T-cell (primary cell): ENCODE measurements around the gene ZACN. TPM values are rescaled to one million over a fixed set of nuclear protein-coding genes. Genes with fewer than 3 reads are reported as not detected.

Experiments
- ATAC-seq, 4 experiments: fragments of 200-7000 bp in 3 of 4; fragments of 150-1000 bp in 1 of 4; cut with Tn5 transposase; replicated peaks in 1 of 4; 1 replicate in 3 of 4; 2 replicates in 1 of 4; pipeline ENCODE4 v1.10.0; 2021; ENCODE audit warnings: moderate library complexity in 3 of 4, mild to moderate bottlenecking in 2 of 4, moderate number of reproducible peaks in 1 of 4
- CTCF ChIA-PET, 2 donors: fragments of 300-600 bp; sonication (Branson Sonifier 250); formaldehyde crosslinking; loops; one replicate each; lab custom pipeline; 2022; ENCODE audit warnings: antibody characterized with exemption in 2 of 2; lab: Charles Lee
- POLR2A ChIA-PET, 2 donors: fragments of 300-600 bp; sonication (Branson Sonifier 250); formaldehyde crosslinking; loops; one replicate each; lab custom pipeline; 2022; ENCODE audit warnings: antibody characterized with exemption in 2 of 2; lab: Charles Lee
- DNase-seq, 35 experiments: peaks; one replicate each; pipeline versions ENCODE4 v3.0.0 to v3.0.0-alpha.2; 2013 to 2023
- H3K27ac ChIP-seq: one replicate; pipeline ENCODE4 v1.5.1; 2013; ENCODE audit warnings: low read length
- H3K27me3 ChIP-seq, 2 experiments: replicated peaks in 1 of 2; 1 replicate in 1 of 2; 2 replicates in 1 of 2; pipeline versions ENCODE4 v1.6.1 to v1.7.0; 2013; ENCODE audit warnings: low read length in 1 of 2, mixed read lengths in 1 of 2; ENCODE audit not compliant: control insufficient read depth in 2 of 2, insufficient read depth in 2 of 2; ENCODE audit errors: extremely low read depth in 1 of 2
- H3K36me3 ChIP-seq, 2 donors: 1 replicate in 1 of 2; 2 replicates in 1 of 2; pipeline versions ENCODE4 v1.6.1 to v1.7.0; 2013; ENCODE audit warnings: low read length in 1 of 2; ENCODE audit not compliant: control insufficient read depth in 2 of 2, insufficient read depth in 1 of 2; ENCODE audit errors: extremely low read depth in 1 of 2
- H3K4me1 ChIP-seq, 2 experiments: 1 replicate in 1 of 2; 2 replicates in 1 of 2; pipeline versions ENCODE4 v1.6.1 to v1.7.0; 2013; ENCODE audit warnings: low read length in 2 of 2, mixed read lengths in 1 of 2; ENCODE audit not compliant: insufficient read depth in 2 of 2, control insufficient read depth in 1 of 2; ENCODE audit errors: extremely low read depth in 1 of 2
- H3K4me3 ChIP-seq, 2 donors: 1 replicate in 1 of 2; 2 replicates in 1 of 2; pipeline versions ENCODE4 v1.5.1 to v1.7.0; 2013; ENCODE audit warnings: mild to moderate bottlenecking in 2 of 2, low read length in 1 of 2, moderate library complexity in 1 of 2; ENCODE audit not compliant: control insufficient read depth in 1 of 2; ENCODE audit errors: extremely low read depth in 1 of 2
- H3K9me3 ChIP-seq: 2 replicates; pipeline ENCODE4 v1.7.0; 2013
- H3K27ac Mint-ChIP-seq, 2 donors: one replicate each; pipeline ENCODE4 v1.8.0; 2020 to 2021; ENCODE audit warnings: mild to moderate bottlenecking in 2 of 2, mixed read lengths in 2 of 2
- H3K27me3 Mint-ChIP-seq, 2 donors: one replicate each; pipeline ENCODE4 v1.8.0; 2021 to 2022; ENCODE audit warnings: mixed read lengths in 2 of 2
- H3K36me3 Mint-ChIP-seq: one replicate; pipeline ENCODE4 v1.8.0; 2021; ENCODE audit warnings: mixed read lengths
- H3K4me1 Mint-ChIP-seq, 3 donors: one replicate each; pipeline ENCODE4 v1.8.0; 2020 to 2022; ENCODE audit warnings: mixed read lengths in 3 of 3, mild to moderate bottlenecking in 1 of 3
- H3K4me3 Mint-ChIP-seq, 3 donors: one replicate each; pipeline ENCODE4 v1.8.0; 2020 to 2022; ENCODE audit warnings: mild to moderate bottlenecking in 3 of 3, mixed read lengths in 3 of 3, moderate library complexity in 3 of 3
- H3K9me3 Mint-ChIP-seq, 3 donors: one replicate each; pipeline ENCODE4 v1.8.0; 2020 to 2022; ENCODE audit warnings: mixed read lengths in 3 of 3
- WGBS: methylation state at CpG from one replicate; pipeline ENCODE4 v1.1.5; 2013; ENCODE audit warnings: missing lambda C conversion rate; ENCODE audit not compliant: insufficient coverage; 5-methylcytosine and 5-hydroxymethylcytosine counted together
- total RNA-seq, 35 experiments: library from RNA in 6 of 35; stranded (reverse) in 6 of 35; fragments of 120-200 nt in 1 of 35; gene quantifications; one replicate each; pipeline versions ENCODE4 v1.2.1 to v1.2.4 and lab custom pipeline; 2013 to 2026

Gene ZACN
- total RNA-seq, 5 donors from 2014 or later (not counting 1 experiment from before 2014, with no cell fraction given) = 0.20 to 1.6 (median 0.31) TPM; not detected in 1

DNA sequence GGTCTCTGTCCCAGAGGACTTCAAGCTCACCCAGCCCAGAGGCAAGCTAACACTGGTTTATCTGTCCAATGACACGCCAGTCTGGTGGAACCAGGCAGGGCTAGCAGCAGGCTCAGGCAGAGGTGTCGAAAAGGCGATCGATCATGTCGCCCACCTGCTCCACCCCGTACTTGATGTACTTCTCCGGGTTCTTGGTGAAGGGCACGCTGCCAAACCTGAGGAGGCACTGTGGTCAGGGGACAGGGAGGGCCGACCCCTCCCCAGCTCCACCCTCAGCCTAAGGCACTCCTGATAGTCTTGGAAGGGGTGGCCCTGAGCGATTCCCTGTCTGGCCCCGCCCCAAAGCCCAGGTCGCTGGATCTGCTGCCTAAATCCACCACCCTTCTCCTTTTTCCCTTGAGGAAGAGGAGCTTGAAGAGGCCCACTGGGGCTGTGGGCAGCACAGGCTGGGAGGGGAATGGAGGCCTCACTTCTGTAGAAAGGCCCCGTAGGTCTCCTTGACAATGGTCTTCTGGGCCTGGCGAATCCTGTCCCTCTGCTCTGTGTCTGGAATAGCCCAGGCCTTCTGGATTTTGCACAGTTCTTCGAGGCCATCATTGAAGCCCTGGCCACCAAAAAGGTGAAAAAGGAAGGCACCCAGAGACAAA is 4.7 kb downstream of the ZACN start:
- no peak for DNase-seq
- Histone ChIP-seq H3K4me3 (no peak overlapping the region), H3K27ac (no peak overlapping the region), H3K4me1 (peaks cover 3 to 18% of the 10 kb centered on the region in 2 experiments), H3K9me3 (no peaks in the 10 kb centered on the region), H3K27me3 (peaks cover 0 to 15% of the 10 kb centered on the region in 2 experiments), H3K36me3 (peaks cover 20 to 61% of the 10 kb centered on the region in 2 donors)
- no peak overlapping the region for H3K27ac Mint-ChIP-seq
- peaks cover 0 to 1% of the 10 kb centered on the region in 2 donors for H3K27me3 Mint-ChIP-seq
- ATAC-seq = no peak
- peaks cover 7% of the 10 kb centered on the region for H3K36me3 Mint-ChIP-seq
- H3K4me1 Mint-ChIP-seq = peaks cover 15 to 21% (median 21%) of the 10 kb centered on the region in 3 donors
- H3K4me3 Mint-ChIP-seq = no peak overlapping the region
- ChIA-PET CTCF (no interaction called here), POLR2A (no interaction called here)
- WGBS = 98% methylated on average over 5 of the region's 15 CpGs
- no peaks in the 10 kb centered on the region for H3K9me3 Mint-ChIP-seq

GRCh38 chr17:76085066-76085730 is 6.2 kb downstream of the ZACN start:
- ChIA-PET CTCF (no interaction called here), POLR2A (no interaction called here)
- peaks cover 0 to 2% of the 10 kb centered on the region in 2 experiments for H3K4me1 ChIP-seq
- H3K36me3 Mint-ChIP-seq = peaks cover 10% of the 10 kb centered on the region
- peaks cover under 1 to 7% (median 6%) of the 10 kb centered on the region in 3 donors for H3K4me1 Mint-ChIP-seq
- no peak for DNase-seq
- no peak overlapping the region for H3K27ac Mint-ChIP-seq
- no peaks in the 10 kb centered on the region for H3K27me3 Mint-ChIP-seq
- WGBS = 93% methylated on average over 7 of the region's 17 CpGs
- H3K36me3 ChIP-seq = peaks cover 24 to 76% of the 10 kb centered on the region in 2 donors
- no peaks in the 10 kb centered on the region for H3K9me3 ChIP-seq
- H3K4me3 ChIP-seq = no peak overlapping the region
- no peak overlapping the region for H3K4me3 Mint-ChIP-seq
- H3K9me3 Mint-ChIP-seq = no peaks in the 10 kb centered on the region
- no peak overlapping the region for H3K27ac ChIP-seq
- no peaks in the 10 kb centered on the region for H3K27me3 ChIP-seq
- no peak for ATAC-seq

DNA sequence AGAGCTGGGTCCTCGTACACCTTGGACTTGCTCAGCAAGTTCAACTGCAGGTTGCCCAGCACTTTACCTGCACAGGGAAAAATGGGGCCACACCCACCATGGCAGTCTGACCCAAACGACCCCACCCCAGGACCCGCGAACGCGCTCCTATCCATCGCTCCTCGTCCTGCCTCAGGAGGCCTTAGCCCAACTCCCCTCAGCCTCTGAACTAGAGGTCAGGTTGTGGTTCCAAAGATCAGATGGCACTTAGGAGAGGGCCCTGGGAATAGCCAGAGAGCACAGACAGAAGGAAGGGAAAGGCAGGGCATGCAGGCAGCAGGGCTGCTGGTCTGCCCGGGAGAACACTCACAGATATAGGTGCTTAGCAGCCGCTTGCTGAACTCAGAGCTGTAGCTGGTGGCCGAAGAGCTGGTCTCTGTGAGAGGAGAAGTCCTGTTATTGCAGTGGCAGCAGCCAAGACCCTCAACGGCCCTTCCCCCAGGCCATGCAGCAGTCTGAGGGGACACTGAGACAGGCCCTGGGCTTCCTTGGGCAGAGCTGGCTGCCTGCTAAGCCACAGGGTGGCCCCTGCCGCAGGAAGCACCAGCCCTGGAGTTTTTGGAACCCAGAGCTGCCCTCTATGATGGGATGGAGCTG is 6.9 kb downstream of the ZACN start:
- ChIA-PET CTCF (no interaction called here), POLR2A (no interaction called here)
- Histone ChIP-seq H3K27ac (no peak overlapping the region), H3K27me3 (no peaks in the 10 kb centered on the region), H3K9me3 (no peaks in the 10 kb centered on the region), H3K36me3 (peaks cover 24 to 83% of the 10 kb centered on the region in 2 donors), H3K4me3 (no peak overlapping the region), H3K4me1 (no peaks in the 10 kb centered on the region)
- no peaks in the 10 kb centered on the region for H3K9me3 Mint-ChIP-seq
- H3K36me3 Mint-ChIP-seq = peaks cover 10% of the 10 kb centered on the region
- H3K4me3 Mint-ChIP-seq = no peak overlapping the region
- peaks cover 0 to 6% (median 4%) of the 10 kb centered on the region in 3 donors for H3K4me1 Mint-ChIP-seq
- DNase-seq (no peak), ATAC-seq (no peak)
- H3K27me3 Mint-ChIP-seq = no peaks in the 10 kb centered on the region
- 90% methylated on average over 4 of the region's 13 CpGs for WGBS
- H3K27ac Mint-ChIP-seq = no peak overlapping the region

GRCh38 chr17:76086384-76086783 is 7.4 kb downstream of the ZACN start:
- Mint-ChIP-seq H3K36me3 (peaks cover 10% of the 10 kb centered on the region), H3K27ac (no peak overlapping the region), H3K9me3 (no peaks in the 10 kb centered on the region), H3K4me3 (no peak overlapping the region), H3K27me3 (no peaks in the 10 kb centered on the region), H3K4me1 (peaks cover 0 to 5% (median 3%) of the 10 kb centered on the region in 3 donors)
- ATAC-seq (no peak), DNase-seq (no peak)
- 100% methylated on average over 1 of the region's 9 CpGs for WGBS
- Histone ChIP-seq H3K4me3 (no peak overlapping the region), H3K4me1 (peaks cover 0 to 3% of the 10 kb centered on the region in 2 experiments), H3K36me3 (peaks cover 24 to 88% of the 10 kb centered on the region in 2 donors), H3K27me3 (no peaks in the 10 kb centered on the region), H3K27ac (no peak overlapping the region), H3K9me3 (no peaks in the 10 kb centered on the region)
- ChIA-PET POLR2A (interaction anchor here in 1 of 2 donors (0.7 kb wide), 1 partner anchor 196 kb away, joined by 3 read pairs; no protein-coding TSS in a partner anchor), CTCF (no interaction called here)

DNA sequence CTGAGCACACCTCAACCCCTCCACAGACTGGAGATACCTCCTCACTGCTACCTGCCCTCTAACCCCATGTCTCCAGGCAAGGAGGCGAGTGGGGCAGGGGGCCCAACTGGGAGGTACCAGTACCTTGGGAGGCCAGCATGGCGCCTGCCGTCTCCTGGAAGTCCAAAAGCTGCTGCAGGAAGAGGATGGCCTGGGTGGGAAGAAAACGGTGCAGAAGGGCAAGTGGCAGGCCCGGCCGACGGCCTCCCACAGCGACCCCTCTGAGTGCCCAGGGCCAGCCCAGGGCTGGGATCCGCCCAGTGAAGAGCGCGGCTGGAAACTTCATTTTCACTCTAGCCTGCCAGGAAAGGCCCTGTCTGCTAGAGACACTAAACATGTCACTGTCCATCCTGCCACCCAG is 8.5 kb downstream of the ZACN start:
- Histone ChIP-seq H3K27me3 (no peaks in the 10 kb centered on the region), H3K27ac (no peak overlapping the region), H3K4me1 (peaks cover 0 to 11% of the 10 kb centered on the region in 2 experiments), H3K36me3 (peaks cover 24 to 93% of the 10 kb centered on the region in 2 donors), H3K4me3 (no peak overlapping the region), H3K9me3 (no peaks in the 10 kb centered on the region)
- Mint-ChIP-seq H3K9me3 (no peaks in the 10 kb centered on the region), H3K27me3 (no peaks in the 10 kb centered on the region), H3K4me3 (no peak overlapping the region), H3K27ac (no peak overlapping the region), H3K4me1 (peaks cover 0 to 5% (median 4%) of the 10 kb centered on the region in 3 donors), H3K36me3 (peaks cover 15% of the 10 kb centered on the region)
- ChIA-PET CTCF (no interaction called here), POLR2A (no interaction called here)
- 98% methylated on average over 11 of the region's 11 CpGs for WGBS
- DNase-seq = no peak
- no peak for ATAC-seq

GRCh38 chr17:76088041-76088867 is 9.3 kb downstream of the ZACN start:
- no peak for ATAC-seq
- Mint-ChIP-seq H3K4me3 (no peak overlapping the region), H3K27ac (no peak overlapping the region), H3K27me3 (no peaks in the 10 kb centered on the region), H3K9me3 (no peaks in the 10 kb centered on the region), H3K4me1 (peaks cover 0 to 5% (median 4%) of the 10 kb centered on the region in 3 donors), H3K36me3 (peaks cover 15% of the 10 kb centered on the region)
- Histone ChIP-seq H3K4me3 (no peak overlapping the region), H3K36me3 (peaks cover 23 to 95% of the 10 kb centered on the region in 2 donors), H3K27me3 (no peaks in the 10 kb centered on the region), H3K27ac (no peak overlapping the region), H3K4me1 (peaks cover 0 to 12% of the 10 kb centered on the region in 2 experiments), H3K9me3 (no peaks in the 10 kb centered on the region)
- no peak for DNase-seq
- CTCF ChIA-PET = no interaction called here
- 98% methylated on average over 18 of the region's 25 CpGs for WGBS
- POLR2A ChIA-PET = no interaction called here
